H1 (cell line): ENCODE data around the gene ETFB. TPM values are rescaled to one million over a fixed set of nuclear protein-coding genes. Genes with fewer than 3 reads are reported as not detected.
"Not testable (repeated sequence)": the region's sequence is repeated elsewhere in the genome, so short reads cannot be mapped to it uniquely, and the experiment has no call there.

Source experiments
- CTCF ChIA-PET: fragments of 300-600 bp; sonication (Branson Sonifier 250); formaldehyde crosslinking; loops from one replicate; lab custom pipeline; 2021; ENCODE audit not compliant: partially characterized antibody; lab: Charles Lee
- POLR2A ChIA-PET: fragments of 300-600 bp; sonication (Branson Sonifier 250); formaldehyde crosslinking; loops from one replicate; lab custom pipeline; 2021; ENCODE audit warnings: inconsistent platforms; ENCODE audit not compliant: partially characterized antibody; lab: Charles Lee
- DNase-seq, 2 experiments: peaks; one replicate each; pipeline versions ENCODE4 v3.0.0 to v3.0.0-alpha.2; 2010 to 2022; ENCODE audit warnings: low spot score in 2 of 2, low read depth in 1 of 2, mixed read lengths in 1 of 2
- FAIRE-seq: peaks from 2 replicates; lab custom pipeline; 2011; peaks lifted over from hg19 to GRCh38; lab: Jason Lieb, UNC
- H2AFZ ChIP-seq: 2 replicates; pipeline ENCODE4 v1.8.1; 2012; ENCODE audit warnings: low read length, inconsistent platforms
- H2AK5ac ChIP-seq: 2 replicates; pipeline ENCODE4 v1.6.1; 2013; ENCODE audit warnings: low read depth, low read length
- H2BK120ac ChIP-seq: replicated peaks from 2 replicates; pipeline ENCODE3; 2013; ENCODE audit warnings: low read depth, low read length, inconsistent platforms
- H2BK12ac ChIP-seq: 2 replicates; pipeline ENCODE4 v1.6.1; 2013; ENCODE audit warnings: low read depth, low read length
- H2BK15ac ChIP-seq: 2 replicates; pipeline ENCODE4 v1.6.1; 2013; ENCODE audit warnings: low read length
- H2BK20ac ChIP-seq: 2 replicates; pipeline ENCODE4 v1.6.1; 2013; ENCODE audit warnings: low read length
- H2BK5ac ChIP-seq: 2 replicates; pipeline ENCODE4 v1.6.1; 2013; ENCODE audit warnings: low read depth, low read length
- H3K14ac ChIP-seq: 2 replicates; pipeline ENCODE4 v1.6.1; 2013; ENCODE audit warnings: inconsistent platforms; ENCODE audit not compliant: insufficient read length
- H3K18ac ChIP-seq: 2 replicates; pipeline ENCODE4 v1.6.1; 2013; ENCODE audit warnings: low read length; ENCODE audit errors: extremely low read depth
- H3K23ac ChIP-seq: 2 replicates; pipeline ENCODE4 v1.6.1; 2013; ENCODE audit warnings: inconsistent platforms; ENCODE audit not compliant: insufficient read length
- H3K23me2 ChIP-seq: 2 replicates; pipeline ENCODE4 v1.6.1; 2013; ENCODE audit warnings: low read depth, low read length
- H3K27ac ChIP-seq: 2 replicates; pipeline ENCODE4 v1.6.1; 2011; ENCODE audit warnings: low read depth, low read length, inconsistent platforms
- H3K27me3 ChIP-seq, 4 experiments: replicated peaks in 1 of 4; 1 replicate in 1 of 4; 2 replicates in 3 of 4; pipeline versions ENCODE4 v1.6.1 to v1.8.1; 2011 to 2013; ENCODE audit warnings: low read length in 3 of 4, mild to moderate bottlenecking in 3 of 4, inconsistent platforms in 2 of 4, mixed read lengths in 2 of 4, moderate library complexity in 1 of 4; ENCODE audit not compliant: control insufficient read depth in 3 of 4, insufficient read depth in 3 of 4; ENCODE audit errors: extremely low read depth in 1 of 4
- H3K36me3 ChIP-seq, 4 experiments: 2 replicates each; pipeline versions ENCODE4 v1.6.1 to v1.8.1; 2011 to 2013; ENCODE audit warnings: mild to moderate bottlenecking in 4 of 4, low read length in 3 of 4, moderate library complexity in 2 of 4, control low read depth in 1 of 4, inconsistent platforms in 1 of 4; ENCODE audit not compliant: insufficient read depth in 4 of 4, control insufficient read depth in 2 of 4
- H3K4ac ChIP-seq: replicated peaks from 2 replicates; pipeline ENCODE3; 2013; ENCODE audit warnings: low read length, low read depth, mixed read lengths, inconsistent platforms; ENCODE audit not compliant: insufficient read length
- H3K4me1 ChIP-seq, 4 experiments: replicated peaks in 1 of 4; 1 replicate in 1 of 4; 2 replicates in 3 of 4; pipeline versions ENCODE4 v1.6.1 to v1.8.1; 2011 to 2013; ENCODE audit warnings: low read length in 3 of 4, inconsistent platforms in 2 of 4, mixed read lengths in 1 of 4; ENCODE audit not compliant: insufficient read depth in 4 of 4, control insufficient read depth in 3 of 4
- H3K4me2 ChIP-seq, 2 experiments: 2 replicates each; pipeline versions ENCODE4 v1.6.1 to v1.8.1; 2011 to 2013; ENCODE audit warnings: low read depth in 2 of 2, low read length in 2 of 2, control low read depth in 1 of 2, inconsistent platforms in 1 of 2, mild to moderate bottlenecking in 1 of 2; ENCODE audit not compliant: insufficient read depth in 1 of 2
- H3K4me3 ChIP-seq, 4 experiments: fragments of 200-600, 300-600 bp in 1 of 4; sonication (generic), shearing (Covaris generic), sonication (Bioruptor Twin) in 1 of 4; 2 replicates each; pipeline versions ENCODE4 v1.5.1 to v1.8.1; 2011 to 2016; ENCODE audit warnings: low read length in 4 of 4, low read depth in 3 of 4, control low read depth in 2 of 4, inconsistent platforms in 2 of 4, mild to moderate bottlenecking in 2 of 4, mixed read lengths in 1 of 4, moderate library complexity in 1 of 4; ENCODE audit not compliant: insufficient read depth in 2 of 4; ENCODE audit errors: extremely low read depth in 1 of 4
- H3K56ac ChIP-seq: replicated peaks from 2 replicates; pipeline ENCODE3; 2013; ENCODE audit warnings: low read depth, mild to moderate bottlenecking, mixed read lengths, low read length, inconsistent platforms; ENCODE audit not compliant: insufficient read length
- H3K79me1 ChIP-seq: 2 replicates; pipeline ENCODE4 v1.6.1; 2013; ENCODE audit warnings: low read depth, low read length, control low read depth
- H3K79me2 ChIP-seq, 2 experiments: 2 replicates each; pipeline versions ENCODE4 v1.6.1 to v1.8.1; 2012 to 2013; ENCODE audit warnings: low read length in 2 of 2, mild to moderate bottlenecking in 2 of 2, inconsistent platforms in 1 of 2; ENCODE audit not compliant: insufficient read depth in 2 of 2, control insufficient read depth in 1 of 2
- H3K9ac ChIP-seq, 4 experiments: replicated peaks in 1 of 4; 1 replicate in 1 of 4; 2 replicates in 3 of 4; pipeline versions ENCODE4 v1.6.1 to v1.8.1; 2011 to 2013; ENCODE audit warnings: low read depth in 3 of 4, low read length in 3 of 4, control low read depth in 2 of 4, mild to moderate bottlenecking in 2 of 4, moderate library complexity in 2 of 4, inconsistent platforms in 1 of 4; ENCODE audit errors: extremely low read depth in 1 of 4
- H3K9me3 ChIP-seq, 2 experiments: 2 replicates each; pipeline versions ENCODE4 v1.6.1 to v1.8.1; 2012 to 2013; ENCODE audit warnings: mild to moderate bottlenecking in 2 of 2, moderate library complexity in 2 of 2, control low read depth in 1 of 2, inconsistent platforms in 1 of 2, low read depth in 1 of 2, low read length in 1 of 2, mixed read lengths in 1 of 2; ENCODE audit not compliant: insufficient read depth in 2 of 2
- H4K20me1 ChIP-seq, 2 experiments: replicated peaks in 1 of 2; 2 replicates each; pipeline versions ENCODE3 to v1.8.1; 2011 to 2013; ENCODE audit warnings: inconsistent platforms in 2 of 2, low read length in 2 of 2, mild to moderate bottlenecking in 1 of 2; ENCODE audit not compliant: insufficient read depth in 2 of 2, control insufficient read depth in 1 of 2
- H4K5ac ChIP-seq: 2 replicates; pipeline ENCODE4 v1.6.1; 2013; ENCODE audit warnings: low read length, low read depth, mixed read lengths, inconsistent platforms; ENCODE audit not compliant: insufficient read length
- H4K8ac ChIP-seq: 2 replicates; pipeline ENCODE4 v1.8.0; 2013; ENCODE audit warnings: mild to moderate bottlenecking, moderate library complexity, low read length, inconsistent platforms; ENCODE audit not compliant: insufficient read depth; ENCODE audit errors: extremely low read depth
- H4K91ac ChIP-seq: replicated peaks from 2 replicates; pipeline ENCODE3; 2013; ENCODE audit warnings: low read length, mixed read lengths, inconsistent platforms; ENCODE audit not compliant: insufficient read length
- WGBS, 2 experiments: shearing (Covaris generic) in 1 of 2; methylation state at CpG; one replicate each; pipeline versions ENCODE4 v1.1.6 to v1.1.7; 2013 to 2015; ENCODE audit warnings: low lambda C conversion rate in 2 of 2, mixed read lengths in 2 of 2, inconsistent platforms in 1 of 2, low coverage in 1 of 2, missing lambda C conversion rate in 1 of 2; ENCODE audit not compliant: insufficient replicate concordance in 2 of 2, insufficient coverage in 1 of 2, insufficient read length in 1 of 2; ENCODE audit errors: extremely low coverage in 1 of 2, missing lambda C conversion rate in 1 of 2; 5-methylcytosine and 5-hydroxymethylcytosine counted together
- polyA plus RNA-seq, 7 experiments: library from polyadenylated mRNA; depleted of rRNA in 3 of 7; stranded (reverse) in 5 of 7; unstranded in 2 of 7; fragments of >200 nt in 5 of 7; fragments of 200-250 nt in 2 of 7; gene quantifications; 1 replicate in 5 of 7; 2 replicates in 1 of 7; 4 replicates in 1 of 7; pipeline versions ENCODE4 v1.2.1 to v1.2.3, GENCODE V29; 2011 to 2013; ENCODE audit warnings: missing spikeins in 2 of 7, mixed read lengths in 2 of 7
- total RNA-seq: library from RNA; stranded (reverse); fragmentation: NEBNext Ultra II Directional; extraction: Animal tissue kit (Norgen Biotek cat#: 25700); gene quantifications from 2 replicates; pipeline ENCODE4 v1.2.1, GENCODE V29; 2021

Gene ETFB
- total and polyA plus RNA-seq, 2 of the 8 experiments (the other 6 are each of a cell fraction or from before 2014, with no cell fraction given) = 40.0 to 66.5 TPM

- H2BK120ac ChIP-seq, H2AK5ac ChIP-seq, H4K8ac ChIP-seq, H3K4me2 ChIP-seq, H3K79me2 ChIP-seq, H2BK5ac ChIP-seq, H3K14ac ChIP-seq, H3K56ac ChIP-seq, H4K91ac ChIP-seq, H4K20me1 ChIP-seq, H3K27me3 ChIP-seq, H3K79me1 ChIP-seq, H3K9ac ChIP-seq, FAIRE-seq, H3K4me3 ChIP-seq, H2BK15ac ChIP-seq, H2BK20ac ChIP-seq, H4K5ac ChIP-seq, H3K18ac ChIP-seq, H2AFZ ChIP-seq, H3K23ac ChIP-seq, H3K4ac ChIP-seq, H3K36me3 ChIP-seq, H3K4me1 ChIP-seq, H2BK12ac ChIP-seq, H3K27ac ChIP-seq, DNase-seq, H3K23me2 ChIP-seq: not testable (repeated sequence)
- ChIA-PET POLR2A (interaction anchor here (1.0 to 1.5 kb wide), 2 partner anchors 9 to 38 kb away, joined by 3 read pairs; no protein-coding TSS in a partner anchor), CTCF (interaction anchor here (0.7 to 7.0 kb wide), 23 partner anchors 9 to 576 kb away, joined by 3 to 74 read pairs (median 4); partner anchors contain the start of genes ETFB, NKG7 and SIGLEC10)
- WGBS, 2 experiments = 94% methylated on average over 9 of the region's 9 CpGs; no CpG with 5 or more reads in 1 of the 2 experiments
- H3K9me3 ChIP-seq = peaks cover 10 to 13% of the 10 kb centered on the region in 2 experiments
These were observed 31.3 kb upstream of the ETFB start for GRCh38 chr19:51397453-51397852.
